Adrenal gland (tissue), 5 donors: ENCODE results near the gene DKC1.

Source experiments
- POLR2A ChIP-seq, 2 donors: fragments of 450-650 bp; IDR thresholded peaks; one replicate each; pipeline ENCODE4 v1.6.1; 2017; ENCODE audit warnings: antibody characterized with exemption in 2 of 2, mild to moderate bottlenecking in 2 of 2, moderate library complexity in 1 of 2
- TF ChIP-seq, protein P1 (sequence below), 6 experiments: fragments of 450-650 bp in 4 of 6; fragments of 200-600 bp in 2 of 6; sonication (generic) in 1 of 6; IDR thresholded peaks; 1 replicate in 5 of 6; 2 replicates in 1 of 6; pipeline versions ENCODE4 v1.5.1 to v1.8.0; 2016 to 2021; ENCODE audit warnings: antibody characterized with exemption in 6 of 6, mild to moderate bottlenecking in 2 of 6, moderate library complexity in 1 of 6
- donor health status: DM: no; HTN: no; CAD: no.

DNA sequence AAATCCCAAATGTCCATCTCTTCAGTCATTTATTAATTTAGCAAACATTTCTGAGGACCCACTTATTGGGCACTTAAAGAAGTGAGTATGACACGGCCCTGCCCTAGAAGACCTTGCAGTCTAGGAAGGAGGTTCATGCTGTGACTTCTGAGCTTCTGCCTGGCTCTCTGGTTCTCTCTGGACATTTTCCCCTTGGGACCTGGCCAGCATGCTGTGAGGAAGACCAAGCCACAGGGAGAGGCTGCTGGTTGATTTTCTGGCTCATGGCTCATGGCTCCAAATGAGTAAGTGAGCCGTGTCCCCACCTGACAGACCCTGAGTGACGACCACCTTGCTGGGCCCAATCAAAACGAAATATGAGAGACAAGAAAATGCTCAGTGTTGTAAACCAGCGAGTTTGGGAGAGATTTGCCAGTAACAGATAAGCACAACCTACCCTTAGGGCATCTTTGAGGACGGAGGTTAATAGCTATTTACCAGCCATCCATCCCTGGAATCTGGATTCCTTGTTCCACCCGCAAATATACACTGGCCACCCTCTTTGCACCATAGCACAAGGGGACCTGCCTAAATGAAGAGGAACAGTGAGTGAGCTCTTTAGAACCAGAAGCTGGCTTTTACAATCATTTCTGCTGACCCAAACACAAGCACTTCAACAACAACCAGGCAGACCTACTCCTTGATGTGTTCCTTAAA, 41.7 kb downstream of the DKC1 start:
- TF ChIP-seq, protein P1, sequence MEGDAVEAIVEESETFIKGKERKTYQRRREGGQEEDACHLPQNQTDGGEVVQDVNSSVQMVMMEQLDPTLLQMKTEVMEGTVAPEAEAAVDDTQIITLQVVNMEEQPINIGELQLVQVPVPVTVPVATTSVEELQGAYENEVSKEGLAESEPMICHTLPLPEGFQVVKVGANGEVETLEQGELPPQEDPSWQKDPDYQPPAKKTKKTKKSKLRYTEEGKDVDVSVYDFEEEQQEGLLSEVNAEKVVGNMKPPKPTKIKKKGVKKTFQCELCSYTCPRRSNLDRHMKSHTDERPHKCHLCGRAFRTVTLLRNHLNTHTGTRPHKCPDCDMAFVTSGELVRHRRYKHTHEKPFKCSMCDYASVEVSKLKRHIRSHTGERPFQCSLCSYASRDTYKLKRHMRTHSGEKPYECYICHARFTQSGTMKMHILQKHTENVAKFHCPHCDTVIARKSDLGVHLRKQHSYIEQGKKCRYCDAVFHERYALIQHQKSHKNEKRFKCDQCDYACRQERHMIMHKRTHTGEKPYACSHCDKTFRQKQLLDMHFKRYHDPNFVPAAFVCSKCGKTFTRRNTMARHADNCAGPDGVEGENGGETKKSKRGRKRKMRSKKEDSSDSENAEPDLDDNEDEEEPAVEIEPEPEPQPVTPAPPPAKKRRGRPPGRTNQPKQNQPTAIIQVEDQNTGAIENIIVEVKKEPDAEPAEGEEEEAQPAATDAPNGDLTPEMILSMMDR (IDR thresholded peaks at IDR 0.05): no peak
- no peak for TF ChIP-seq POLR2A (IDR thresholded peaks at IDR 0.05)
